Smooth muscle cell of the pulmonary artery (primary cell): Measurements from ENCODE around the gene FCHO1. TPM values are rescaled to one million over a fixed set of nuclear protein-coding genes. Genes with fewer than 3 reads are reported as not detected.

Experiments used
- total RNA-seq: library from RNA; depleted of rRNA; stranded (reverse); fragments of >200 nt; gene quantifications from 2 replicates; pipeline ENCODE4 v1.2.3, GENCODE V29; 2014

The FCHO1 gene
- total RNA-seq = 0.17 and 0.65 TPM in 2 replicates

DNA sequence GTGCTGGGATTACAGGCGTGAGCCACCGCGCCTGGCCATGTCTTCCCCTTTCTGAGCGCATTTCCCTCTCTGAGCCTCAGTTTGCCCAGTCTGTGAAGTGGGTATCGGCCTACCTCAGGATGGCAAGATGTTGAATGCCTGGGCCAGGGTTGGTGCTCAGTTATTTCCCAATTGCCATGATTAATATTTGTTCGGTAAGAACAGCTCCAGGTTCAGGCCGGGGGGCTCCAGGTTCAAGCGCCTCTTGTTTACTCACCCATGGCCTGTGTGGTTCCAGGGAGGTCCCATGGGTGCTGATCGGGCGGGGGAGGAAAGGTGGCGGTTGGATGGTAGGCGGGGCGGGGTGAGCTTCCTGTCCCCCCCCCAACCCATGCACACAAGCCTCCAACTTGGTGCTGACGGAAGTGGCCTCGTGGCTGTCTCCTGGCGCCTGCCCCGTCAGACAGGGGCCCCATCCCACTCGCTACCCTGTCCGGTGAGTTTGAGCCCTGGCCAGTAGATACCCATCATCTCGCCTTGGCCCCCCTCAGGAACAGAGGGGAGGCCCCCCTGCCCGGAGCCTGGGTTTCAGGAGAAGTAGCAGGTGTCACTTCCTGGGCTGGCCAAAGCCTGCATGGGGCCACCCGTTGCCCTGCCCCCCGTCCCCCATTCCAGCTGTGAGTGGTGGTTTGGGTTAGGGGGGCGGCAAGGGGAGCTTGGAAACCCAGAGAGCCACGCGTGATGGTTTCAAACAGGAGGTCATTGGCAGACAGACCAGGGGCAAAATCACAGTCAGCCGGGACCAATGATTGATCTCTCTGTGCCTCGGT lies at the start of gene FCHO1:
Gene FCHO1 (plus strand): TSS at position 375 of the 809 bp plus-strand sequence. CDS start 3,688 bp downstream, outside the sequence.

GRCh38 chr19:17718947-17719711 lies 32.1 kb upstream of the FCHO1 start, which contains the start of gene MAP1S:
Gene MAP1S (plus strand): TSS chr19:17719480. CDS start chr19:17719503, 23 bp downstream.

GRCh38 chr19:17794731-17795494 lies 43.6 kb downstream of the FCHO1 start, which contains the start of gene B3GNT3:
Gene B3GNT3 (plus strand): TSS chr19:17795138. CDS start chr19:17807808, 12,670 bp downstream.

DNA sequence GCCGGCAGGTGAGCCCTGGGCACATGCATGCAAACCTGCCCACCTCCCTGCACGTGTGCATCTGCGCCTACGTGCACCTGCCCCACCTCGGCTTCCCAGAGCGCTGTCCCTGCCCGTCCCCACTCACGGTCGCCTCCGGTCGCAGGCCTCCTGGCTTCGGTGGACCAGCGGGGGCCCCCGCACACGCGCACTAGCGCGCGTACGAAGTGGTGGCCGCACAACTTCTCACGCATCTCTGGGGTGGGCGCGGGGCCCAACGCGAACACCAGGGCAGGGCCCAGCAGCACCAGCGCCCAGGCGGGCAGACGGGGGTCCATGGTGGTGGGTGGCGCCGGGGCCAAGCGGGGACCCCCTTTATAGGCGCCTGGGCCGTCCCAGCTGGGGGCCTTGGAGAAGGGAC lies 69.9 kb downstream of the FCHO1 start, which contains the start of gene INSL3:
Gene INSL3 (minus strand): TSS at position 330 of the 400 bp plus-strand sequence. CDS start 13 bp downstream, at position 317.

Other genes starting within 250 kb of the FCHO1 start
- 48.4 and 65.4 TPM in 2 replicates for gene PGLS, start 239.8 kb upstream of the FCHO1 start, total RNA-seq
- gene COLGALT1, start 195.8 kb upstream of the FCHO1 start, total RNA-seq = 123 and 160 TPM in 2 replicates
- 5.4 and 6.5 TPM in 2 replicates for gene UNC13A, start 63.1 kb upstream of the FCHO1 start, total RNA-seq
- gene MAP1S, start 32.0 kb upstream of the FCHO1 start, total RNA-seq = 56.9 and 69.9 TPM in 2 replicates
- gene B3GNT3, start 43.7 kb downstream of the FCHO1 start, total RNA-seq = not detected in 2 replicates
- gene INSL3, start 70.0 kb downstream of the FCHO1 start, total RNA-seq = not detected in 2 replicates
- gene JAK3, start 96.5 kb downstream of the FCHO1 start, total RNA-seq = 7.1 and 8.9 TPM in 2 replicates
- gene RPL18A, start 108.4 kb downstream of the FCHO1 start, total RNA-seq = 884 and 1,013 TPM in 2 replicates
- not detected in 2 replicates for gene SLC5A5, start 120.5 kb downstream of the FCHO1 start, total RNA-seq
- 31.9 and 36.4 TPM in 2 replicates for gene CCDC124, start 181.5 kb downstream of the FCHO1 start, total RNA-seq
- 0.03 TPM in 1 of 2 replicates, not detected in the other for gene KCNN1, start 215.6 kb downstream of the FCHO1 start, total RNA-seq